ENCODE measurements around the gene ARHGAP23. TPM values are rescaled to one million over a fixed set of nuclear protein-coding genes. Genes with fewer than 3 reads are reported as not detected.

Gene ARHGAP23
- total RNA-seq, 1 experiment from 2014 or later: 97.9 TPM

GRCh38 chr17:38425031-38425430 lies 3.2 kb upstream of the ARHGAP23 start:
- Histone ChIP-seq H3K18ac (ENCODE audit: insufficient read length, low read depth, low read length) (no peak overlapping the region), H2AFZ (ENCODE audit: low read length) (no peak overlapping the region), H2BK12ac (ENCODE audit: insufficient read length, low read depth, low read length) (no peak overlapping the region), H3K9me3 (ENCODE audit: control insufficient read depth, low read depth, low read length) (no peaks in the 10 kb centered on the region), H3K79me1 (ENCODE audit: insufficient read depth, low read depth, low read length, poor library complexity, severe bottlenecking) (no peaks in the 10 kb centered on the region), H3K56ac (ENCODE audit: insufficient read length, low read depth, low read length) (no peak overlapping the region), H3K23me2 (ENCODE audit: insufficient read length, low read depth, low read length, poor library complexity, severe bottlenecking) (peaks cover 14% of the 10 kb centered on the region), H2BK120ac (ENCODE audit: low read depth, low read length, poor library complexity, severe bottlenecking) (no peak overlapping the region), H3K9ac (ENCODE audit: extremely low read depth, insufficient read length, low read length) (no peak overlapping the region), H4K5ac (ENCODE audit: insufficient read length, low read depth, low read length) (no peak overlapping the region), H3K79me2 (ENCODE audit: insufficient read depth, low read length) (peaks cover 6% of the 10 kb centered on the region; the same call in 1 of the 2 replicates), H3K4ac (ENCODE audit: low read depth, low read length) (no peak overlapping the region), H3K14ac (ENCODE audit: insufficient read depth, low read length) (no peak overlapping the region), H2BK20ac (ENCODE audit: low read depth, low read length, poor library complexity, severe bottlenecking) (no peak overlapping the region), H2BK15ac (ENCODE audit: low read depth, low read length) (no peak overlapping the region), H4K8ac (replicated peaks; ENCODE audit: insufficient read length, low read depth, low read length) (no peak overlapping the region), H3K27ac (ENCODE audit: insufficient read length, low read depth, low read length) (no peak overlapping the region), H4K20me1 (ENCODE audit: control insufficient read depth, insufficient read depth, insufficient read length) (no peaks in the 10 kb centered on the region), H3K27me3 (ENCODE audit: insufficient read depth, low read length) (no peaks in the 10 kb centered on the region; the same call in 1 of the 2 replicates), H3K4me2 (ENCODE audit: insufficient read depth, insufficient read length, low read length) (no peak overlapping the region), H2AK5ac (ENCODE audit: insufficient read length, low read length) (no peak overlapping the region), H4K91ac (ENCODE audit: insufficient read length, low read depth, low read length) (no peak overlapping the region), H3K23ac (ENCODE audit: insufficient read length, low read depth, low read length) (no peak overlapping the region), H3T11ph (ENCODE audit: low read length) (no peak overlapping the region), H2BK5ac (ENCODE audit: insufficient read length, low read length) (no peak overlapping the region), H3K4me1 (ENCODE audit: insufficient read depth, low read length) (peaks cover 25% of the 10 kb centered on the region; the same call in 1 of the 2 replicates)
- Mint-ChIP-seq H3K4me1 (peaks cover 60 to 76% of the 10 kb centered on the region in 2 experiments), H3K4me3 (no peak overlapping the region), H3K27me3 (ENCODE audit: low read depth) (peaks cover 11% of the 10 kb centered on the region), H3K36me3 (ENCODE audit: insufficient read depth in 1 of 3, low read depth in 3 of 3) (no peaks in the 10 kb centered on the region), H3K27ac (peak overlapping the region in 2 of 3 experiments; percentile 3 to 17; a peak in 3 of 7 replicates), H3K9me3 (no peaks in the 10 kb centered on the region)
- TF ChIP-seq, protein P1, sequence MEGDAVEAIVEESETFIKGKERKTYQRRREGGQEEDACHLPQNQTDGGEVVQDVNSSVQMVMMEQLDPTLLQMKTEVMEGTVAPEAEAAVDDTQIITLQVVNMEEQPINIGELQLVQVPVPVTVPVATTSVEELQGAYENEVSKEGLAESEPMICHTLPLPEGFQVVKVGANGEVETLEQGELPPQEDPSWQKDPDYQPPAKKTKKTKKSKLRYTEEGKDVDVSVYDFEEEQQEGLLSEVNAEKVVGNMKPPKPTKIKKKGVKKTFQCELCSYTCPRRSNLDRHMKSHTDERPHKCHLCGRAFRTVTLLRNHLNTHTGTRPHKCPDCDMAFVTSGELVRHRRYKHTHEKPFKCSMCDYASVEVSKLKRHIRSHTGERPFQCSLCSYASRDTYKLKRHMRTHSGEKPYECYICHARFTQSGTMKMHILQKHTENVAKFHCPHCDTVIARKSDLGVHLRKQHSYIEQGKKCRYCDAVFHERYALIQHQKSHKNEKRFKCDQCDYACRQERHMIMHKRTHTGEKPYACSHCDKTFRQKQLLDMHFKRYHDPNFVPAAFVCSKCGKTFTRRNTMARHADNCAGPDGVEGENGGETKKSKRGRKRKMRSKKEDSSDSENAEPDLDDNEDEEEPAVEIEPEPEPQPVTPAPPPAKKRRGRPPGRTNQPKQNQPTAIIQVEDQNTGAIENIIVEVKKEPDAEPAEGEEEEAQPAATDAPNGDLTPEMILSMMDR (conservative IDR thresholded peaks at IDR 0.05): no peak
- WGBS (ENCODE audit: extremely low coverage, insufficient read length, low lambda C conversion rate): no CpG with 5 or more reads among the region's 13 CpGs
- peak; percentile 43 for DNase-seq
